Cortex of kidney (tissue), 1 donor: Measurements from ENCODE around the gene ZNF629.

Experiments
- DNase-seq: peaks from one replicate; lab custom pipeline; 2025; lab: John Stamatoyannopoulos, UW

Gene ZNF629

DNA sequence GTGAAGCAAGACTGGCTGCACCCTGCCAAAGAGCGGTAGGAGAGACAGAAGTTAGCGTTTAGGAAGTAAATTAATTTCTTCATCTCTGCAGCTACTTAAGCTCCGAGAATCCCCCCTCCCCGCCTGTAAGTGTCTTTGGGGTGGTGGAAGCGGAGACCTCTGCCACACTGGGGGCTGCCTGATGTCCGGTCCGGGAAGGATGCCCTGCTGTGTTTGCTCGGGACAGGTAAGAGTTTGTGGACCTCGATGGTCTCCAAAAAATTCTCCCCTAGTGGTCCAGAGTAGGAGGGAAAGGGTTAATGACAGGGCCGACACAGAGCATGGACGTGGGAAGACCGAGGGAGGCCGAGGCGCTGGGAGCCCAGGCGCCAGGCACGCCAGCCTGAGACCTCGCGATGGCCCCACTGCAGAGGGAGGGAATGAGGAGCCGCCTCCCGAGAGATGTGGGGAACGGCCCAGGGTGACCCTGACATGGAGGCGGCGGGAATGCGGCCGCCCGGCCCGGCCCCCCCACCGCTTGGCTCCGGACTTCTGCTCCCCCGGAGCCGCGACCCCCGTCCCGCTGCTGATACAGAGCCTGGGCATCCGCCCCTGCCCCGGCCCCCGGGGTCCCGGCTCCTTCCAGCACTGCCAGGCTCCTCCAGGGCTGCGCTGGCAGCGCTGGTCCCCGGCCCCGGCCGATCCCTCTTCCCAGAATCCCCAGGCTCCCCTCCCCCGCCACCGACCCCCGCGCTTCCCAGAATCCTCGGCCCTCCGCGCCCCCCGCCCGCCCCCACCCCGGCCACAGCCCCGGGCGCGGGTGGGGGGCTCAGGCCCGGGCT lies 680 bp downstream of the ZNF629 start:
- DNase-seq, result no peak

DNA sequence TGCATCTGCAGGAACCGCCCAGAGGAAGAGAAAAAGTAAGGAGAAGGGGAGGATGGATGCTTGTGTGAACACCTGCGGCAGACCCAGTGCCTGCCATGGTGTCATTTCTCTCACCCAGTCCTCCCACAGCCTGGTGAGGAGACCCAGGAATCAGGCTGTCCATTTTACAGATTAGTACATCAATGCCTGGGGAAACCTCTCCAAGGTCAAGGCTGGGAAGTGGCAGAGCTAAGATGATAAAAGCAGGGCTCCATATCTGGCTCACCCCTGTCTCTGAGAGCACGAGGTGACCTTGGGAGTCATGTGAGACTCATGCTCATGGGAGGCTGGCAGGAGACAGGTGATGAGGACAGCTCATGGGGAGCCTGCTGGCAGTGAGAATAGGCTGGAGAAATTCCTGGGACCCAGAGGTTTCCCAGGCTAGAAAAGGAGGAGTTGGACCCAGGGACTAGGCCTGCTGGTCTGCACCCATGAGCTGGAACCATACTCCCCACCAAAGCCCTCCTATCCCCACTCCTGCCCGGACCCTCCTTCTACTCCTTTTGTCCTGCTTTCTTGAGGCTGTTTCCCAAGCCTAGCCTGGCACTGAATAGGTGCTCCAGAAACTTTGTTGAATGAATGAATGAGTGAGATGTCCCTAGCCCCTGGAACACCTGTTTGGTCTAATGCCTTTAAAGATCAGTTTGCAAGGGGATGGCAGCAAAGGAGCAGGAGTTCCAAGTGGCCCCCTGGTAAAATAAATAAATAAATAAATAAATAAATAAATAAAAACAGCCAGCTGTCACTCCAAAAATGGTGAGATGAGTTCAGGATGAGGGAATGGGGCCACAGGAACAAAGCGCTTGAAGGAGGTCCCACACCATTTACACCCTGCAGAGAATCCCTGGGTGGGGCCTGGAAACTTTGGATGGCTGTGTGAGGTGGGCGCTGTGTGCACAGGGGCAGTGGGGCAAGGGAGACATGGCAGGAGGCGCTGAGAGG lies 1.6 kb downstream of the ZNF629 start:
- DNase-seq, result no peak

DNA sequence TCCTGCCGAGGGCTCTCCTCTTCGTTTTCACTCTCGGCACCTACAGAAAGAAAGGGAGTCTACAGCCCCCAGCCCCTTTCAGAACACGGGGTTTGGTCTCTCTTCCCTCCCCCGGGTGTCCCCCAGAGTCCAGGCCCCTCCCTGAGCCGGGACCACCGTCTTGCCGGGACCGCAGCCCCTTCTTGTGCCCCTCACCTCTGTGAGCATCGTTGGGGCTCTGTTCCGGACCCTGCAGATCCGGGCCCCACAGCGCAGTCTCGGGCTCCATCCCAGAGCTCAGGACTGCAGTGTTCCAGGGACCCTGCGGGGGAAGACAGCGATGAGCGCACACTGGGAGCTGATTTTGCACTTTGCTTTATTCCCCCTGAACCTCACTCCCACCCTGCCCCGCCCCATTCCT lies 2.8 kb downstream of the ZNF629 start:
- DNase-seq, result no peak

DNA sequence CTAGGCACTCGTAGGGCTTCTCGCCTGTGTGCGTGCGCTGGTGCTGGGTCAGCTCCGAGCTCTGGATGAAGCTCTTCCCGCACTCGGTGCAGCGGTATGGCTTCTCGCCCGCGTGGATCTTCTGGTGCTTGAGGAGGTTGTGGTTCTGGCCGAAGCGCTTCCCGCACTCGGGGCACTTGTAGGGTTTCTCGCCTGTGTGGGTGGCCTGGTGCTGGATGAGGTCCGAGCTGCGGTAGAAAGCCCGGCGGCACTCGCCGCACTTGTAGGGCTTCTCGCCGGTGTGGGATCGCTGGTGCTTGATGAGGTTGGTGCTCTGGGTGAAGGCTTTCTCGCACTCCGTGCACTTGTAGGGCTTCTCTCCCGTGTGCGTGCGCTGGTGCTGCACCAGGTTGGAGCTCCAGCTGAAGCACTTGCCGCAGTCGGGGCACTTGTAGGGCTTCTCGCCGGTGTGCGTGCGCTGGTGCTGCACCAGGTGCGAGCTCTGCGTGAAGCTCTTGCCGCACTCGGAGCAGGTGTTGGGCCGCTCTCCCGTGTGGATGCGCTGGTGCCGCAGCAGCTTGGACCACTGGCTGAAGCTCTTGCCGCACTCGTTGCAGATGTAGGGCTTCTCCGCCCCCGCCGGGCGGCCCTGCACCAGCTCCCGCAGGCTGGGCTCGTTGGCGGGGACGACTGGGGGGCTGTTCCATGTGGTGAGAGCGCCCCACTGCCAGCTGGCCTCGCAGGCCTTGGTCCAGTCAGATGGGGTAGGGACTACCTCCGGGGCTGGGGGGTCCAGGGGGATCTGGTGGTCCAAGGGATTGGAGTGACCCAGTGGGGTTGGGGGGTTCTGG lies 3.5 kb downstream of the ZNF629 start:
- DNase-seq, result no peak

DNA sequence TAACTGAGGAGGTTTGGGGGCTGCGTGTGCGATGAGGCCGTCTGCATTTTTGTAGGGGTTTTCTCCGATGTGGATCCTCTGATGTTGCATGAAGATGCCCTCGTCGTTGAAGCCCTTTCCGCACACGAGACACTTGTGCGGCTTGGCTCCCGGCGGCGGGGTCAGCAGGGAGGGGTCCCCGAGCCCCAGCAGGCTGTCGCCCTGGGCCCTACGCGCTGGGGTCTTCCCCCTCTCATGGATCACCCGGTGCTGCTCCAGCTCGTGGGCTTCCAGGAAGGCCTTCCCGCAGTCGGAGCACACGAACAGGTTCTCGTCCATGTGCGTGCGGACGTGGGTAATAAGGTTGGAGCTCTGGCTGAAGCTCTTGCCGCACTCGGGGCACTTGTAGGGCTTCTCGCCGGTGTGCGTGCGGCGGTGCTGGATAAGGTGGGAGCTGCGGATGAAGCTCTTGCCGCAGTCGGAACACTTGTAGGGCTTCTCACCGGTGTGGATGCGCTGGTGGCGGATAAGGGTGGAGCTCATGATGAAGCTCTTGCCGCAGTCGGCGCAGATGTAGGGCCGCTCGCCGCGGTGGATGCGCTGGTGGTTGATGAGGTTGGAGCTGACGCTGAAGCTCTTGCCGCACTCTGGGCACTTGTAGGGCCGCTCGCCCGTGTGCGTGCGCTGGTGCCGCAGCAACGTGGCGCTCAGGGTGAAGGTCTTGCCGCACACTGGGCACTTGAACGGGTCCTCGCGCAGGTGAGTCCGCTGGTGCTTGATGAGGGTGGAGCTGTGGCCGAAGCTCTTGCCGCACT lies 4.3 kb downstream of the ZNF629 start:
- DNase-seq, result no peak

DNA sequence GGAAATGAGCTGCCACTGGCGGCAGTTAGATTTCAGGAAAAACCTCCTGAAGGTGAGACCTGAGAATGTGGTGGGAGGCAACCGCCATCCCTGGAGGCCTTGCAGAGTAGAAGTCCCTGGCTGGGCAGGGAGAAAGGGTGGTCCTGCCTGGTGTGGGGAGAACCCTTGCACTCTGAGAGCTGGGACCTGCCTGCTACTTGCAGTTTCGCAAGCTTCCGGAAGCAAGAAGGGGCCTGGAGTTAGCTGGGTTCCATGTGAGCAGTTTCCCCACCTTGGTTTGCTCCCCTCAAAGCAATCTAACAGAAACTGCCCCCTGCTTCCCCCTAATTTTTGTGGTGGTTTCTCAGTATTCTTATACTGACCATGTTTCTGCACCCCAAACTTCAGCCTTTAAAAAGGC lies 6.5 kb downstream of the ZNF629 start:
- DNase-seq, result no peak

DNA sequence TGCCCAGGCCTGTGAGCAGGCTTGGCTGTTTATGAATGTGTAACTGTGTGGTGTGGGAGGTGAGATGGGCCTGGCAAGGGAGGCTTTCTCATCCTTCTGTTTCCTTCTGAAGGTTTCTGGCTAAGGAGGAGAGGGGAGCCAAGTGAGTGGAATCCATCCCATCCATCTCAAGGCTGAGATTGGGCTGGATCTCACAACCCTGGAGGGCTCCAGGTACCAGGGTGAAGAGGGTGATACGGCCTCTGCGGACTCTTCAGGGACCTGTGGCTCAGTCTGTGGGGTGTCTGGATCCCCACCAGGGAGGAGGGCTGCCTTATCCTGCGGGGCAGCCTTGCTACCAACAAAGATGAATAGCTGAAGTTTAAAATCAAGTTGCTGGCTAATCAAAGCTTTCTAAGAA lies 7.0 kb downstream of the ZNF629 start:
- no peak for DNase-seq

DNA sequence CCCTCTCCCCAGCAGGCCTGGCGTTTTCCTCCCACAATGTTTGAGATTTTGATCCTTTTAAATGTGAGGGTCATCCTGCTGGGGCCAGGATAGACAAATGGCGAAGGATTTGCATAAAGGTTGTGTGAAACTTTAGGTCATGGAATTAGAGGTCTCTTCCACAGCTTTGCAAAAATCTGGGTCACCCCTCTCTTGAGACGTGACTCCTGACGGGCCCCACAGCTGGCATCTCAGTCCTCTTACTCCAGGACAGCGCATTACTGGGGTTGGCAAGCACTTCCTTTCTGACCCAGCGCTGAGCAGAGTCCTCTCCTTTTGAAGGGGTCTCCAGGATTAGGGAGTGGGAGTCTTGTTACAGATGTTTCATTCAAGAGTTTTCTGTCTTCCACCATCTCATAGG lies 7.4 kb downstream of the ZNF629 start:
- DNase-seq, result no peak

DNA sequence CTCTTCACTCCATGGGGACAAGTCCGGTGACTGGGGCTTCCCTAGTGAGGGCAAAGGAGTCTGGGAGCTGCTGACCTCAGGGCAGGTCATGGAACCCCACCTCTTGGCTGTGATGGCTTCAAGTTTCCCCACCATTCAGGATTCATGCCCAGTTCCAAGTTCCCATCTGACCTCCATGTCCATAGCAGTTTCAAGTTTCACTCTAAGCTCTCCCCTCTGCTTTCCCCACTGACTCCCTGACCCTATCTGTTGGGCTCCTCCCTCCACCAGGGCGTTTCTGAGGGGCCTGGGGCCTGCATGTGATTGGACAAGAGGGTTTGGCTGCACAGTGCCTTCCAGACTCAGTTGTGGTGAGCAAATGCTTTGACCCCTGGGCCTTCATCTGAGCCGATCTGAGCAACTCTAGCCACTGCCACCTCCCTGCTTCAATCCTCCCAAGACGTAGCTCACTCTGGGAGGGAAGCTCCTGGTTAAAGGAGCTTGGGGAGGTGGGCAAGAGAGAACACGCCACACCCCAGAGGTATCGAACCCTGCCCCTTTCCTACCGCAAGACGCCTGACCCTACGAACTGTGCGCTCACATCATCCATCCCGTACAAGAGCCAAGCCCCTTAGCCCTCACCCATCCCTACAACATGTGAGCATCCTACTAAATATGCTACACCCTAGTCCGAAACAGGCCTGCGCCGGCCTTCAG lies 8.3 kb downstream of the ZNF629 start:
- DNase-seq, result no peak

DNA sequence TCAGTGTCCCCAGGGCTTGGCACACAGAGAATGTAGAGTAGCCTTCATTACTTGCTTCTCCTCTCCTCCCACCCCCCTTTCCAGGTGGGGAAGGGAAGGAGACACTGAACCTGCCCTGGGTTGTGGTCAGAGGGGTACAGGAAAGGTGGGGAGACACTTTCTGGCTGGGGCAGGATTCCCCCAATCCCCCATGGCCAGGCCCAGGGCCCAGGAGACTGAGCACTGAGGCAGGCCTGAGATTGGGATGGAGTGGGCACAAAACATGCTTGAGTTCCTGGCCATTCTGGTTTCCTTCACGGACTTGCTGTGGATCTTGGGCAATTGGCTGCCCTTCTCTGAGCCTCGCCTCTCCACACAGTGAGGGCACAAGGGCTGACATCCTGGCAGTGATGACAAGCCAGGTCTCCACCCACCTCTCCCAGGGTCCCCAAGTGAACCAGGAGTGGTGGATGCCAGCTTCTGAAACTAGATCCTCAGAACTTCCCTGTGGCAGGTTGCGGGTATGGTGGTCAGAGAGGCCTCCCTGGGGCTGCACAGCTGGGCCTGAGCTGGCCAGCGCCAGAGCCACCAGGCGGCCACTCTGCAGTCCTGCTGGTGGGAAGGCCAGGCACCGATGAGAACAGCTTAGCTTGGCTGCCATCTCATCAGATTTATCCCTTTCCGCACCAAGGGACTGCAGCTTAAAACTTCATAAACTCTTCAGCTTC lies 9.3 kb downstream of the ZNF629 start:
- no peak for DNase-seq

DNA sequence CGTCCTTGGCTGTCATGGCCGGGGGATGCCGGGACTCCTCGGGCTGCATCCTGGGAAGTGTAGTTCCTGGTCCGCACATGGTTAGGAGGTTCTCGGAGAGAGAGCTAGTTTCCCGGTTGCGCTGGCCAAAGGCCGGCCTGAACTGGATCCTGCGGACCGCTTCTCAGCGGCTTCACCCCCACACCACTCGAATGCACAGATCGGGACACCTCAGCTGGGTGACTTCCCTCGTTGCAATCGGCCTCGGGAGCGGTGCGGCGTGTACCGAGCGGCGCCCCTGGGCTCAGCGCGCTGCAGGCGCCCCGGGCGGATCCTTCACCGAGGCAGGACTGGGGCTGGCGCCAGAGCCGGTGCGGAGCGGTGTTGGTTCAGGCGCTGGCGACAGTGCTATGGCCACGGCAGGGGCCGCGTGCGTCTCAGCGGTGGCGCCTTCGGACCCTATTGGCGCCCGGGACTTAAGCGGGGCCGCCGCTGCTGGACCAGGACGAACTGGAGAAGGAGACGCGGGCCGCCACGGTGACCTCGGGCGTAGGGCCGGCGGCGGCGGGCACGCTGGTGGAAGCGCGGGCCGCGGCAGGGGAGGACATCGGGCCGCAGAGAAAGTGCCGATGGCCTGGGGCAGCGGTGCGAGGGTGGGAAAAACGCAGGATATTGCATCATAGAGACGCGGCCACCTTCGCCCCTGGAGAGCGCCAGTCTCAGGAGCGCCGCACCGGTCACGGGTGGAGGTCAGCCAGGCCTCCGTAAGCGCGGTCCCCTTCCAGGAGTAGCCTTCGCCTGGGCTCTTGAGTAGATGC lies 11.4 kb downstream of the ZNF629 start:
- DNase-seq, result peak; percentile 38

DNA sequence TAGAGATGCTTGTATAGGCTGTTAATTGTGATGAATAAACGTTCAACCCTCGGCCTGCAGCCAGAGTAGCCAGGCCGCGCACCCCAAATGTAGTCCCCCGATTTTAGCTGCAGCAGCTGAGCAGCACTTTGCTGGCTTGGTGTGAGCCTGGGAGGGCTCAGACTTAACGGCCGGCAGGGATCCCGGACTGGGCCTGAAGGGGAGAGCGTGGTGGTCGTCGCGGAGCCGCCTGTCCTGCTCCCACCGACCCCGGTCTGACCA lies 11.9 kb downstream of the ZNF629 start:
- no peak for DNase-seq

DNA sequence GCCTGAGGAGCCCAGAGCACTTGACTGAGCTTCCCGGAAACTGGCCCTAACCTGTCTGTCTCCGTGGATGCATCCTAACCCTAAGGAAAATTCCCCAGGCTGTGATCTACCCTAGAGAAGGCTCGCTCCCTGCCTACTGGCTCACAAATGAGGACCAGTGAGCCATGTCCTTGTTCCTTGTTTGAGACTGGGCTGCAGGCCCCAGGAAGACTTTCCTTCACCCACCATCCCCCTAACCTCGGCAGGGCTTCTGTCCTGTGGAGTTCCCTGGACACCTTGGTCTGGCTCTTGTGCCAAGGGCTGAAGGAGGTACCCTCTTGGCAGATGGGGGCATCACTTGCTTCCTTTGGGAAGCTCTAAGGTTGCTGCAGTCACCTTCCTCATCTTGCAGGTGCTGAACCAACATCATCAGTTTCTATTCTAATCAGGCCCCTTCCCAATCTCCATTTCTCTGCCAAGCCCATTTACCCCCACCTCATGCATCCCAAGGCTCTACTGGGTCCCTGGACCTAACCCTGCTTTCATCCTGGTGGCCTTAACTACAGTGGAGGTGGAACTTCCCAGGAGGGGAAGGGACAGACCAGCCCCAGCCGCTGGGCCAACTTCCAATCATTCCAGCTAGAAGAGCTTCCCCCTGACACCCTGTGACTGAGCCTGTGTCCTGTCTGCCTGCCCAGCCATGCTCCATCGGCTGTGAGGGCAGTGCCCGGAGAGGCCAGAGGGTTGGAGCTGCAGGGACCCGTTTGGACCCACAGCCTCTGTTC lies 12.5 kb downstream of the ZNF629 start:
- no peak for DNase-seq

DNA sequence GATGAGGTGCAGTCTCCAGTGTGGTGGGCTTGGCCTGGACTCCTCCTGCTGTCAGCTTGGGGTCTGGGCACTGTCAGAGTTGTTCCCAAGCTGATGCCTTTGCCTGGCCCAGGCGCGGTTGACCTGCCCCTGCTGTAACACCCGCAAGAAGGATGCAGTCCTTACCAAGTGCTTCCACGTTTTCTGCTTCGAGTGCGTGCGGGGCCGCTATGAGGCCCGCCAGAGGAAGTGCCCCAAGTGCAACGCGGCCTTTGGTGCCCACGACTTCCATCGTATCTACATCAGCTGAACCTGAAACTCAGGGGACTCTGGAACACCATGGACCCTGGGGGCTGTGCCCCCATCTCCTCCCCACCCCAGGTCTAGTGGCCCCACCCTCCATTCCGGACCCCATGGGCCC lies 13.2 kb downstream of the ZNF629 start:
- DNase-seq, result no peak

DNA sequence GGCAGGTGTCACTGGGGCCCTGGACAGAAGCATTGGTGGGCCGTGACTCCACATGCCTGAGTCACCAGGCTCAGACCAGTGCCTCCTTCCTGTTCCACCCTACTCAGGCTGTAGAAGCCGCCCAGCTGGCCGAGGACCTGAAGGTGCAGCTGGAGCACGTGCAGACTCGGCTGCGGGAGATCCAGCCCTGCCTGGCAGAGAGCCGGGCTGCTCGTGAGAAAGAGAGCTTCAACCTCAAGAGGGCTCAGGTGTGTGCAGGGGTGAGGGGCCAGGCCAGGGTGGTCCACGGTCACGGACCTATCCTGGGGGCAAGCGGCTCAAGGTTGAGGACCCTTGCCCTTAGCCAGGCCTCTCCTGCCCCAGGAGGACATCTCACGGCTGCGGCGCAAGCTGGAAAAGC lies 15.3 kb downstream of the ZNF629 start:
- DNase-seq, result no peak

DNA sequence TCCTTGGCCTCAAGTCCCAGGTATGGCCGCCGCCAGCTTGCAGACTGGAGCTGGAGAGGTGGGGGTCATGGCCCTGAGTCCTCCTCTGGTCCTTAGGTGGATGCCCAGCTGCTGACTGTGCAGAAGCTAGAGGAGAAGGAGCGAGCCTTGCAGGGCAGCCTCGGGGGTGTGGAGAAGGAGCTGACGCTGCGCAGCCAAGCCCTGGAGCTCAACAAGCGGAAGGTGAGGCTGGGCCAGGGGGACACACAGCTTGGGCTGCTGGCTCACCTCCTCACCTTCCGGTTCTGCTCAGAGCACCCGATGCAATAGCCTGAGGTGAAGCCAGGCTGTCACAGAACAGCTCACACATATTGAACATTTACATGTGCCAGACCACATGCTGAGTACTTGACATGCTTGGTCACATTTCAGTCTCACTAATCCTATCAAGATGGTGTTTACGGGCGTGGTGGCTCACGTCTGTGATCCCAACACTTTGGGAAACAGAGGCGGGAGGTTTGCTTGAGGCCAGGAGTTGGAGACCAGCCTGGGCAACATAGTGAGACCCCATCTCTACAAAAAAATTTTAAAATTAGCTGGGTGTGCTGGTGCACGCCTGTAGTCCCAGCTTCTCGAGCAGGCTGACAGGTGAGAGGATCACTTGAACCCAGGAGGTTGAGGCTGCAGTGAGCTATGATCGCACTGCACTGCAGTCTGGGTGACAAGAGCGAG lies 17.5 kb downstream of the ZNF629 start:
- no peak for DNase-seq

DNA sequence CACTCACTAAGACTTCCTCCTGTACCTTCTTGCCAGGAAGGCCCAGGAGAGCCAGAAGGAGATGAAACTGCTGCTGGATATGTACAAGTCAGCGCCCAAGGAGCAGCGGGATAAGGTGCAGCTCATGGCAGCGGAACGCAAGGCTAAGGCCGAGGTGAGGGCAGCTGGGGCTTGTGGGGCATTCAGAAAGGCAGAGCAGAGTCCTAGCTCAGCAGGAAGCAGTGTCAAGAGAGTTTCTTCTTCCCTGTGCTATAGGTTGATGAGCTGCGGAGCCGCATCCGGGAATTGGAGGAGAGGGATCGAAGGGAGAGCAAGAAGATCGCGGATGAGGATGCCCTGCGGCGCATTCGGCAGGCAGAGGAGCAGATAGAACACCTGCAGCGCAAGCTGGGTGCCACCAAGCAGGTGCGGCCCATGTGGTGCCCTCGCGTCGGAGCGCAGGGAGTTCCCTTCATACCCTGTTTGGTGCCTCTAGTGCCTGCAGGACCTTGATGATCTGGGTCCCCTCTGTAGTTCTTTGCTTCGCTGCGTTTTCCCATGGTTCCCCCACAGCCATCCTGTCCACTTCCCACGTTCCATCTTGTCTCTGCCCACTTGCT lies 18.3 kb downstream of the ZNF629 start:
- DNase-seq, result no peak
